Measurements from ENCODE around the gene PIK3C2B. TPM values are rescaled to one million over a fixed set of nuclear protein-coding genes. Genes with fewer than 3 reads are reported as not detected.
A peak's percentile ranks its signal among the peaks of the same experiment; 100 is the strongest.

Gene PIK3C2B
- total RNA-seq, 1 experiment from 2014 or later, result 19.1 TPM

DNA sequence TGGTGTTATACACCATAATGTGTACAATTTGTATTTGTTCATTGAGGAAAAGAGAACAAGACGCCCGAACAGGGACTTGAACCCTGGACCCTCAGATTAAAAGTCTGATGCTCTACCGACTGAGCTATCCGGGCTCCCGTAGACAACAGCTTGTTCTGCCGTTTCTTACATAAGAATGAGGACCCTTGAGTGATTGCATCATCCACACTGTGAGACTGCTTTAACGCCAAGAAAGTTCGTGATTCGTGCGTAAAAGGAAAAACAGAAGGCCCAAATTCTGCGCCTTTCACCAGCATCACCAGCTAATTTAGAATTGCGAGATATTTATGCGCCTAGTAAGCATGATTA, 12.3 kb upstream of the PIK3C2B start:
- in situ Hi-C loops (cut with HindIII; ENCODE audit: low pct_unique_long_range_greater_than_20kb, low sequenced_read_pairs) (no loop called here), intact Hi-C loops (cut with micrococcal nuclease; ENCODE audit: unreplicated experiment) (no loop called here)
- peak; percentile 90 for ATAC-seq
- no TSS peak for BruUV-seq (replicated peaks)
- Histone ChIP-seq H3K27ac (ENCODE audit: low read length) (peak overlapping the region; percentile 84), H3K9me3 (ENCODE audit: control insufficient read depth, insufficient read depth, low read depth, low read length) (no peaks in the 10 kb centered on the region), H3K36me3 (ENCODE audit: control insufficient read depth, insufficient read depth, low read length) (no peaks in the 10 kb centered on the region), H3K4me3 (ENCODE audit: low read depth in 2 of 2, low read length in 2 of 2) (peak overlapping the region; percentile 57 to 69), H3K27me3 (ENCODE audit: control insufficient read depth, insufficient read depth, low read length) (no peaks in the 10 kb centered on the region), H3K4me1 (ENCODE audit: control insufficient read depth, insufficient read depth, low read length) (peaks cover 3% of the 10 kb centered on the region; the same call in 1 of the 2 replicates)
- no peak; the same call in 1 of the 2 replicates for TF ChIP-seq SIN3A (IDR thresholded peaks at IDR 0.05; ENCODE audit: borderline replicate concordance, insufficient read depth, low read depth, low read length)
- peak; percentile 33; the same call in 1 of the 2 replicates for TF ChIP-seq POLR2AphosphoS5 (IDR thresholded peaks at IDR 0.05; ENCODE audit: low read depth, low read length)
- CTCF ChIA-PET, result interaction anchor here (0.5 to 3.3 kb wide), 8 partner anchors 9 to 482 kb away, joined by 3 to 13 read pairs (median 4); partner anchors contain the start of gene MDM4
- peak; percentile 97 for DNase-seq (ENCODE audit: low read depth, low spot score)
- POLR2A ChIA-PET, result interaction anchor here (0.6 to 1.8 kb wide), 4 partner anchors 9 to 66 kb away, joined by 3 to 20 read pairs (median 3); partner anchors contain the start of gene MDM4

DNA sequence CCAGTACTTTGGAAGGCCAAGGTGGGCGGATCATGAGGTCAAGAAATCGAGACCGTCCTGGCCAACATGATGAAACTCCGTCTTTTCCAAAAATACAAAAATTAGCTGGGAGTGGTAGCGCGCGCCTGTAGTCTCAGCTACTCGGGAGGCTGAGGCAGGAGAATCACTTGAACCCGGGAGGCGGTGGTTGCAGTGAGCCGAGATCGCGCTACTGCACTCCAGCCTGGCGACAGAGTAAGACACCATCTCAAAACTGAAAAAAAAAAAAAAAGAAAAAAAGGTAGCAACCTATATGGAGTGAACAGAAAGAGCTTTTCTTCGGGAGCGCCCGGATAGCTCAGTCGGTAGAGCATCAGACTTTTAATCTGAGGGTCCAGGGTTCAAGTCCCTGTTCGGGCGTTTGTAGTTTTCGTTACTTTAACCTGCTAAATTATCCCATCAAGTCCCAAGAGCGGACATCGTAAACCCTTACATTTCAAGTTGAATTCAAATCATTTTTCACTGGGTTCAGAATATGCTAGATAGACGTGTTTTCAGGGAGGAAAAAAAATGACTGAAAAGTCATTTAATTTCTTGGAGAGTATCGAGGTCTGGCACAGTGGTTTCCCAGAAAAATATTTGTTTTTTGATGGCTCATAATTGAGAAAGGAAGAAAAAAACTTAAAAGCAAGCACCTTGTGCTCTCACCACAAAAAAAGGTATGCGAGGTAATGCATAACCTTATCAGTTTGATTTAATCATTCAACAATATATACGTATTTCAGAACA, 11.8 kb upstream of the PIK3C2B start:
- TF ChIP-seq, protein P1, sequence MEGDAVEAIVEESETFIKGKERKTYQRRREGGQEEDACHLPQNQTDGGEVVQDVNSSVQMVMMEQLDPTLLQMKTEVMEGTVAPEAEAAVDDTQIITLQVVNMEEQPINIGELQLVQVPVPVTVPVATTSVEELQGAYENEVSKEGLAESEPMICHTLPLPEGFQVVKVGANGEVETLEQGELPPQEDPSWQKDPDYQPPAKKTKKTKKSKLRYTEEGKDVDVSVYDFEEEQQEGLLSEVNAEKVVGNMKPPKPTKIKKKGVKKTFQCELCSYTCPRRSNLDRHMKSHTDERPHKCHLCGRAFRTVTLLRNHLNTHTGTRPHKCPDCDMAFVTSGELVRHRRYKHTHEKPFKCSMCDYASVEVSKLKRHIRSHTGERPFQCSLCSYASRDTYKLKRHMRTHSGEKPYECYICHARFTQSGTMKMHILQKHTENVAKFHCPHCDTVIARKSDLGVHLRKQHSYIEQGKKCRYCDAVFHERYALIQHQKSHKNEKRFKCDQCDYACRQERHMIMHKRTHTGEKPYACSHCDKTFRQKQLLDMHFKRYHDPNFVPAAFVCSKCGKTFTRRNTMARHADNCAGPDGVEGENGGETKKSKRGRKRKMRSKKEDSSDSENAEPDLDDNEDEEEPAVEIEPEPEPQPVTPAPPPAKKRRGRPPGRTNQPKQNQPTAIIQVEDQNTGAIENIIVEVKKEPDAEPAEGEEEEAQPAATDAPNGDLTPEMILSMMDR (IDR thresholded peaks at IDR 0.05), result no peak
- TF ChIP-seq, protein P2, sequence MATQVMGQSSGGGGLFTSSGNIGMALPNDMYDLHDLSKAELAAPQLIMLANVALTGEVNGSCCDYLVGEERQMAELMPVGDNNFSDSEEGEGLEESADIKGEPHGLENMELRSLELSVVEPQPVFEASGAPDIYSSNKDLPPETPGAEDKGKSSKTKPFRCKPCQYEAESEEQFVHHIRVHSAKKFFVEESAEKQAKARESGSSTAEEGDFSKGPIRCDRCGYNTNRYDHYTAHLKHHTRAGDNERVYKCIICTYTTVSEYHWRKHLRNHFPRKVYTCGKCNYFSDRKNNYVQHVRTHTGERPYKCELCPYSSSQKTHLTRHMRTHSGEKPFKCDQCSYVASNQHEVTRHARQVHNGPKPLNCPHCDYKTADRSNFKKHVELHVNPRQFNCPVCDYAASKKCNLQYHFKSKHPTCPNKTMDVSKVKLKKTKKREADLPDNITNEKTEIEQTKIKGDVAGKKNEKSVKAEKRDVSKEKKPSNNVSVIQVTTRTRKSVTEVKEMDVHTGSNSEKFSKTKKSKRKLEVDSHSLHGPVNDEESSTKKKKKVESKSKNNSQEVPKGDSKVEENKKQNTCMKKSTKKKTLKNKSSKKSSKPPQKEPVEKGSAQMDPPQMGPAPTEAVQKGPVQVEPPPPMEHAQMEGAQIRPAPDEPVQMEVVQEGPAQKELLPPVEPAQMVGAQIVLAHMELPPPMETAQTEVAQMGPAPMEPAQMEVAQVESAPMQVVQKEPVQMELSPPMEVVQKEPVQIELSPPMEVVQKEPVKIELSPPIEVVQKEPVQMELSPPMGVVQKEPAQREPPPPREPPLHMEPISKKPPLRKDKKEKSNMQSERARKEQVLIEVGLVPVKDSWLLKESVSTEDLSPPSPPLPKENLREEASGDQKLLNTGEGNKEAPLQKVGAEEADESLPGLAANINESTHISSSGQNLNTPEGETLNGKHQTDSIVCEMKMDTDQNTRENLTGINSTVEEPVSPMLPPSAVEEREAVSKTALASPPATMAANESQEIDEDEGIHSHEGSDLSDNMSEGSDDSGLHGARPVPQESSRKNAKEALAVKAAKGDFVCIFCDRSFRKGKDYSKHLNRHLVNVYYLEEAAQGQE (IDR thresholded peaks at IDR 0.05; ENCODE audit: insufficient read depth in 1 of 2, low read depth in 2 of 2, low read length in 1 of 2), result no peak
- TF ChIP-seq TCF7L2 (IDR thresholded peaks at IDR 0.05; ENCODE audit: low read depth, low read length) (no peak; the same call in 1 of the 2 replicates), SIN3A (IDR thresholded peaks at IDR 0.05; ENCODE audit: borderline replicate concordance, insufficient read depth, low read depth, low read length) (no peak), POLR2AphosphoS5 (IDR thresholded peaks at IDR 0.05; ENCODE audit: low read depth, low read length) (no peak)
- no TSS peak for BruUV-seq (replicated peaks)
- H3K36me3 ChIP-seq (ENCODE audit: control insufficient read depth, insufficient read depth, low read length), result no peaks in the 10 kb centered on the region
- peak overlapping the region; percentile 84 for H3K27ac ChIP-seq (ENCODE audit: low read length)
- in situ Hi-C loops (cut with HindIII; ENCODE audit: low pct_unique_long_range_greater_than_20kb, low sequenced_read_pairs), result no loop called here
- H3K9me3 ChIP-seq (ENCODE audit: control insufficient read depth, insufficient read depth, low read depth, low read length), result no peaks in the 10 kb centered on the region
- peaks cover 3% of the 10 kb centered on the region; the same call in 1 of the 2 replicates for H3K4me1 ChIP-seq (ENCODE audit: control insufficient read depth, insufficient read depth, low read length)
- H3K27me3 ChIP-seq (ENCODE audit: control insufficient read depth, insufficient read depth, low read length), result no peaks in the 10 kb centered on the region
- ChIA-PET CTCF (interaction anchor here (0.5 to 3.3 kb wide), 10 partner anchors 10 to 483 kb away, joined by 3 to 13 read pairs (median 6); partner anchors contain the start of gene MDM4), POLR2A (interaction anchor here (0.6 to 1.8 kb wide), 4 partner anchors 10 to 66 kb away, joined by 3 to 20 read pairs (median 3); partner anchors contain the start of gene MDM4)
- peak overlapping the region; percentile 57 to 69 for H3K4me3 ChIP-seq (ENCODE audit: low read depth in 2 of 2, low read length in 2 of 2)
- peak; percentile 92 for DNase-seq (ENCODE audit: low read depth, low spot score)
- ATAC-seq, result peak; percentile 87
- intact Hi-C loops (cut with micrococcal nuclease; ENCODE audit: unreplicated experiment), result no loop called here
